Activated naive CD4-positive, alpha-beta T cell treated with anti-CD3 and anti-CD28 coated beads, Interleukin-2, amount 50 U/mL, for 16 hours (primary cell): Measurements from ENCODE around the gene VPS51.

ENCODE experiments used
- DNase-seq: peaks from one replicate; pipeline ENCODE4 v3.0.0-alpha.2; 2020

VPS51 gene

GRCh38 chr11:65121865-65122696 is 26.1 kb downstream of the VPS51 start, which contains the start of the genes FAU and MRPL49:
Gene FAU, minus strand, starts transcription at chr11:65122134. Its CDS starts 321 bp downstream, at chr11:65121813.
Gene MRPL49, plus strand, starts transcription at chr11:65122321. Its CDS starts 26 bp downstream, at chr11:65122347.
- peak; percentile 100 for DNase-seq

GRCh38 chr11:65124480-65125196 is 28.6 kb downstream of the VPS51 start:
- no peak for DNase-seq

- DNase-seq: no peak
Measured at GRCh38 chr11:65125197-65126056, 29.4 kb downstream of the VPS51 start.

DNA sequence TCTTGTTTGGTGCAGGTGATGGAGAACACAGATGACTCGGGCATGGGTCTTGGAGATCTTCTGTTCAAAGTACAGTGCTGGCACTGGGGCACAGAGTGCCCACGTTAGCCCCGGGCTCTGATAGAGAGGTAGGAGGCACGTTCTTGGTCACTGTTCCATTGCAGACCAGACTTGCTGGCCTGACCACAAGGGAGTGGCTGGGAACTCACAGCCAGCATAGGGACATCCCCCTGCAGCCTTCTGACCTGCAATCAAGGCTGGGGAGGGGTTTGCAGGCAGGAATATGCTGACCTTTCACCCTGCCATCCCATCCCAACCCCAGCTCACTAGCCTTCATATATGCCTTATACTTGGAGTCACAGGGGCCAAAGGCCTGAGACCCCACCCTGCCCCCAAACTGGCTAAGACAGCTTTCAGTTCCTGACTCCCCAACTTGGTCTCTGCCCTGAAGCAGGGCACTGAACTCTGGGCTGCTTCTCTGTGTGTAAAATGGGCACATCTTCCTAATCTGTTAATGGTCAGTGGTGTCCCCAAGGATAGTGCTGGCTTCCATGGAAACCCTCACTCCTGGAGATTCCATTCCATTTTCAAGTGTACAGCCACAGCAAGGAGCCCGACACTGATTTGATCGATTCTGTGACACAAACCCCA is 30.7 kb downstream of the VPS51 start:
- no peak for DNase-seq

GRCh38 chr11:65127473-65128181 is 31.6 kb downstream of the VPS51 start:
- DNase-seq: no peak

DNA sequence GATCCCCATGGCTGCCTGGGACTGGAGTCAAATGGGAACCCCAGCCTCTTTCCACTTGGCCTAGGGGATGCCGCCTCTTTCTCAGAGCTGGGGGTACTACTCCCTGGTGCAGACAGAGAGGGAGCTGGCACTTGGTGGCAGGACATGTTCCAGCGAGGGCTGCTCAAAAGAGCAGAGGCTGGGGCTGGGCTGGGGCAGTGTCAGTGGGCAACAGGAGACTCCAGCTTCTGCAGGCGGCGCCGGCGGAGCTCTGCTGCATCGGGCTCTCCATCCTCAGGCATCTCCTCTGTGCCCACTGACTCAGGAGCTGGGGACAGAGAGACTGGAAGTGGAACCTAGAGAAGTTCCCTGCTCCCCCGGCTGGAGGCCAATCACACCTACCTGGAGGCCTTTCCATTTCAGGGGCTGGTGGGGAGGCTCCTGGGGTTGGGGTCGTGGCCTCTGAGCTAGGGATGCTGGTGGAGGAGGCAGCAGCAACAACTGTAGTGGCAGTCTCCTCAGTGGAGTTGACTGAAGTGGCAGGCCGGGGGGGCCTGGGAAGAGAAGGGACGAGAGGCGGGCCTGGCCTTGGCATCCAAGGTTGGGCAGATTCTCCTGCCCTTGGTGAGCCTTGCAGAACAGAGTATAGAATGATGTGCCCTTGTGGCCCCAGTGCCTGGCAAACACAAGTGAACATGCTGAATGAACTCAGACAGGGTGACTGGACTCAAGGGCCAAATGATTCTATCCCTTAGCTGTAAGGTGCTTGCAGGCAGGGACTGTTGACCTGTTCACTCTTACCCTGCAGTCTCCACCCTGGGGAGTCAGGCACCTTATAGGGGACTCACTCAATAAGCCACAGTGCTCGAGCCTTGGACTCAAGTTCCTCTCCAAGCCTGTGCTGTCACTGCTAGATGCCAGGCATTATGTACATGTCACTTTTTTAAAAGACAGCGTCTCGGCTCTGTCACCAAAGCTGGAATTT is 32.5 kb downstream of the VPS51 start:
- DNase-seq: no peak

- no peak for DNase-seq
Measured at GRCh38 chr11:65129649-65130441, 33.8 kb downstream of the VPS51 start.

DNA sequence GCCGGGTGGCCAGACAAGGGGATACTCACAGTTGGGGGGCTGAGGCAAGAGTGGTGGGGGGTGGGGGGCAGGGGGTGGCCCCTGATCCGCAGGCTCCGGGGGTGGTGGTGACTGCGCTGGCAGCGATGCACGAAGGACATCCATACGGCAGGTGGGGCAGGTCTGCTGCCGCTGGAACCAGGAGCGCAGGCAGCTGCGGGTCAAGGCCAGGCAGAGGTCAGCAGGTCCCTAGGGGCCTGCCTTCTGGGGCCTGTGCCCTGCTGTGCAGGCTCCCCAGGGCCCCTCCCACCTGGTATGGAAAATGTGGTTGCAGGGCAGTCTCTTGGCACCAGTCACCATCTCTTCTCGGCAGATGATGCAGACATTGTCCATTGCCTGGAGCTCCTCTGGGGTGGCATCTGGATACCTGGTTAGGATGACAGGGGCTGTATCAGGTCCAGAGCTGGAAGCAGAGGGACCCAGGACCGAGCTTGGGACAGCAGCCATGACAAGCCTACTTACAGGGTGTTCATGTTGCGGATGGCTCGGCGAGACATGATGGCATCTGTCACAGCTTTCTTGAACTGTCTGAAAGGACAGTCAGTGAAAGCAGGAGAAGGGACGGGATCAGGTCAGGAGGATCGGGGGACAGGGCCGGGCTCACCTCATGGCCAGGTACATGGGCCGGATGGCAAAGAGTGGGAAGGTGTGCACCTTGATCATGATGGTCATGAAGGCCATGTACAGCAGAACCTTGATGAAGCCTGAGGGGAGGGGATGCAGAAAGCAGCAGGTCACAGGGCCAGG is 34.8 kb downstream of the VPS51 start:
- DNase-seq: no peak

DNA sequence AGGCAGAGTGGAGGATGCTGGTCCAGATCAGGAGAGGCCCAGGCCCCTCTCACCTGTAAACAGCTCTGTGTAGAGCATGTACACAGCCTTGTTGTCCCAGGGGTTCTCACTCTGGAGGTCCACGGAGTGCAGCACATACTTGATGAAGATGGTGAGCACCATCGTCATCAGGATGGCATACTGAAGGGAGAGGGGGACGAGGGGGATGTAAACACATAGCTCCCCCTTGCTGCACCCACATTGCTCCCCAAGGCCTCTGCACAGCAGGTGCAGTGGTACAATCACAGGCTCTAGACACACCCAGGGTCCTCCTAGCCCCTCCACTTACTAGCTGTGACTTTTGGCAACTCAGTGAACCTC is 35.4 kb downstream of the VPS51 start:
- no peak for DNase-seq

GRCh38 chr11:65131895-65132237 is 35.9 kb downstream of the VPS51 start:
- no peak for DNase-seq

DNA sequence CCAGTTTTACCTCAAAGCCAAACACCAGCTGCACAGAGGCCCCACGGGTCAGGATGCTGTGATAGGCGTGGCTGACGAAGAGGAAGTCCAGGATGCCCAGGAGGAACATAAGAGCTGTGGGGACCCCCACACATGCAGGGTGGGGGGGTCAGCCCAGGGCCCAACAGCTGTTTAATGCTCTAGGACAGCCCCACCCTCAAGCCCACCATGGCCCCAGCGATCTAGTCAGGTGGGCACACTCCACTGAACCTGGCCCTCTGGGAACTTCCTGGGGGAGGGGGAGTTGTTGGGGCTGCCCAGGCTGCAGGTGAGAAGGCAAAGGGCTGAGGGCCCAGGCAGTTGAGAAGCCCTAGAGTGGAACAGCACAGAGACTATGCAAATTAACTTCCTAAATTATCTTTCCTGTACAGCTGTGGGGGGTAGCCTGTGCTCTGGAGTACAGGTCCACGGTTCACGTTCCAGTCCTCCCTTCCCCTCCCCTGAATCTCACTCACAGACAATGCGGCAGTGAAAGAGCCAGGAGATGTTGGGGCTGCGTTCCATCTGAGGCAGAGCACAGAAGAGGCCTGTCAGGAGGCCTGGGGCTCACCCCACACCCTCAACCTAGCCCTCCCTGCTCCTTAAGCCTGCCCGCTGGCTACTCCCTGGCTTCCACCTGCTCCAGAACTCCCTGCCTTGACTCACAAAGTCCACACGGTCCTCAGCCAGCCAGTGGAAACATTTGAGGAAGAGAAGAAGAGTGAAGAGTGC is 36.4 kb downstream of the VPS51 start:
- DNase-seq: no peak

DNA sequence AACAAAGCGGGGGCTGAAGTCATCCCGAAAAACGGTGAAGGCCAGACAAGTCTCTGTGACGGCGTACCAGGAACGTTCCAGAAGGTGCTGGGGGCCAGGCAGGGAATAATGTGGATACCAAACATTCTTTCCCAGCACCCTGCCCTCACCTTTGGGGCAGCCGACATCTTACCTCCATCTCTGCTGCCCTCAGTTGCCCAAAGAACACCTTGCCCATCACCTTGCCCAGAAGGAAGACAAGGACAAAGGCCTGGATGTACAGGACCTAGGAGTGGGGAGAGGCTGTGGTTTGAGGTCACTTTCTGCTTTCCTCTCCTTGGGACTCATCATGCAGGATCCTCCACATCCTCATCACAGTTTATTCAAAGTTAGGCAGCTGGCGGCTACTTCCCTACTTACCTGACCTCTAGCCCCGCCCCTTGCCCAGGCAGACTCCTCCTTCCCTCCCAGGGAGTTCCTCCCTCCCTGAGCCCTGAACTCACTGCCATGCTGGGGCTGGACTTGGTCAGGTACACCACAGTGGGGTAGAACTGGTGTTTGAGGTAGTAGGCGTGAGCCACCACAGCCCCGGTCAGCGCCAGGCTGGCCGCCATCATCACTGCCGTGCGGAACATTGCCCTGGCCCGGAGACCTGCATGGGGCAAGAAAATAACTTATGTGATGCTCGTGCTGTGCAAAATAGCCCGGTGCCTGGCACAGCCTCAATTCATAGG is 37.1 kb downstream of the VPS51 start:
- DNase-seq: peak; percentile 68

GRCh38 chr11:65133724-65134123 is 37.7 kb downstream of the VPS51 start:
- no peak for DNase-seq

- DNase-seq: peak; percentile 94
Measured at GRCh38 chr11:65134240-65134951, 38.4 kb downstream of the VPS51 start, which contains the start of gene SYVN1. Gene SYVN1, minus strand, starts transcription at chr11:65134519. Its CDS starts 918 bp downstream, at chr11:65133601.

DNA sequence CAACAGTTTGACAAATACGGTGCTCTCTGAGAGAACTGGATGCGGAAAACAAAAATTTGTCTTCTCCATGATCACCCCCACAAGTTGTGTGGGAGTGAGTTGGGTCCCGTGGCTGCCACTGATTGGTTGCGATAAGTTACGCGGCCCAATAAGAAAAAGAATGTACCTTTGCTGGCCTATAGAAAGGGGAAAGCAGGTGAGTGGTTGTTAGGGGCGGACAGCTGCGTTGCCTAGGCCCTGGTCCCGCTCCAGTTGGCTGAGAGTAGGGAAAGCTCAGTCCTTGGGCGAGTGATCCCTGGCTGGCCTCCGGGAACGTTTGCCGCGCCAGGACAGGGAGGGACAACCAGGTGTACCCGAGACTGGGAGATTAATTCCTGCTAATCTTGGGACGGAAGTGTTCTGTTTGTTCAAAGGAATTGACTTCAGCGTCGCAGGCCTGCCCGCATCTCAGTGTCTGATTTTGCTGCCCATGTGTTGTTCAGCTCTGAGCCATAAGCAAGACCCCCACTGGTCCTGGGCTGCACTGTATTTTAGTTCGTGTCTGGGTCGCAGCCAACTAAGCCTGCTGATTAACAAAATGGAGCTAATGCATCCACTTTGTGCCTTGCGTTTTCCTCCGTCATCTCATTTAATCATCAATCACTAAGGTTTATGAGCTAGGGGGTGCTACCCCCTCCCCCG is 39.1 kb downstream of the VPS51 start:
- DNase-seq: peak; percentile 80

DNA sequence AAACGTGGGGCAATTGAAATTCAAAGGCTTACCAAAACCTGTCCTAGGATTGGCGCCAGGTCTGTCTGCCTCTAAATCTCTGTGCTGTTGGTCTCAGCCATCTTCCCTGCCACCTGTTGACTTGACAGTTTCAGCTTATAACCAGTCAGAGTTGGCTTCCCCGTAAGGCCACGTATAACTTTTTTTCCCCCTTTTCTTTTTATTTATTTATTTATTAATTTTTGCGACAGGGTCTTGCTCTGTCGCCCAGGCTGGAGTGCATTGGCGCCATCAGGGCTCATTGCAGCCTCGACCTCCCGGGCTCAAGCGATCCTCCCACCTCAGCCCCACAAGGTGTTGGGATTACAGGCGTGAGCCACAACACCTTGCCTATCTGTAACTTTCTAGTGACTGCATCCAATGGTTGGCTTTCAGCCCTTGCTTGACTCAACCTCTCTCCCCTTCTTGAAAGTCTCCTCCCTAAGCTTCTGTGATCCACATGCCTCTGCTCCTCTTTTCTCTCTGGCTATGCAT is 39.7 kb downstream of the VPS51 start:
- no peak for DNase-seq
